ENCODE results near the gene RALGAPB. TPM values are rescaled to one million over a fixed set of nuclear protein-coding genes. Genes with fewer than 3 reads are reported as not detected.
A peak's percentile ranks its signal among the peaks of the same experiment; 100 is the strongest.

Gene RALGAPB
- 10 to 100 TPM; 49.9 to 64.7 TPM for total RNA-seq
- 52.6 TPM for polyA plus RNA-seq (ENCODE audit: insufficient read depth, low read depth, low replicate concordance)
- long read RNA-seq, donor 1, partial matches to known transcripts: 5 of 5 reads
- long read RNA-seq, donor 1, other reads (novel, unspliced or antisense): 0 of 5 reads
- long read RNA-seq, donor 2: 0 reads

GRCh38 chr20:38472513-38473366 lies at the start of gene RALGAPB:
Gene RALGAPB (plus strand): TSS chr20:38472843. CDS start chr20:38488433, 15,590 bp downstream.
- TF ChIP-seq CTCF (IDR thresholded peaks at IDR 0.05) (peak in 2 of 3 experiments; percentile 27 to 28), POLR2A (IDR thresholded peaks at IDR 0.05) (no peak)
- intact Hi-C loops (cut with DNase I; ENCODE audit: low total_unique reads): no loop called here
- 0% methylated on average over 7 to 53 of the region's 81 CpGs for WGBS, 2 donors

GRCh38 chr20:38423541-38423940 lies 49.1 kb upstream of the RALGAPB start:
- H3K4me3 ChIP-seq: no peak overlapping the region
- no peaks in the 10 kb centered on the region for H3K9me3 ChIP-seq
- WGBS, 2 donors: 84% methylated on average over 4 of the region's 4 CpGs
- TF ChIP-seq POLR2A (IDR thresholded peaks at IDR 0.05): no peak
- no peak for TF ChIP-seq CTCF (IDR thresholded peaks at IDR 0.05)
- DNase-seq: no peak
- H3K4me1 ChIP-seq: no peaks in the 10 kb centered on the region
- no peaks in the 10 kb centered on the region for H3K36me3 ChIP-seq (ENCODE audit: low read depth, missing control alignments)
- no peaks in the 10 kb centered on the region for H3K27me3 ChIP-seq
- H3K27ac ChIP-seq: no peak overlapping the region
- intact Hi-C loops (cut with DNase I; ENCODE audit: low total_unique reads): no loop called here

More at GRCh38 chr20:38472513-38473366, at the start of gene RALGAPB:
- no peaks in the 10 kb centered on the region for H3K9me3 ChIP-seq
- DNase-seq: peak; percentile 99
- H3K4me3 ChIP-seq: peak within 1 kb of the TSS; percentile 68 to 95
- peaks cover 26% of the 10 kb centered on the region for H3K4me1 ChIP-seq
- H3K27ac ChIP-seq: peak within 1 kb of the TSS; percentile 75 to 90
- no peaks in the 10 kb centered on the region for H3K36me3 ChIP-seq (ENCODE audit: low read depth, missing control alignments)
- no peaks in the 10 kb centered on the region for H3K27me3 ChIP-seq

GRCh38 chr20:38424401-38424800 lies 48.2 kb upstream of the RALGAPB start:
- intact Hi-C loops (cut with DNase I; ENCODE audit: low total_unique reads): no loop called here
- no peaks in the 10 kb centered on the region for H3K36me3 ChIP-seq (ENCODE audit: low read depth, missing control alignments)
- WGBS, 2 donors: 100% methylated on average over 1 of the region's 1 CpG
- no peak for DNase-seq
- no peaks in the 10 kb centered on the region for H3K27me3 ChIP-seq
- H3K9me3 ChIP-seq: no peaks in the 10 kb centered on the region
- no peak overlapping the region for H3K4me3 ChIP-seq
- no peak for TF ChIP-seq CTCF (IDR thresholded peaks at IDR 0.05)
- TF ChIP-seq POLR2A (IDR thresholded peaks at IDR 0.05): no peak
- no peaks in the 10 kb centered on the region for H3K4me1 ChIP-seq
- H3K27ac ChIP-seq: no peak overlapping the region

- no peak for DNase-seq
- WGBS, 2 donors: 77 to 79% methylated on average over 14 to 15 of the region's 15 CpGs
Observed at GRCh38 chr20:38426006-38426897, 46.4 kb upstream of the RALGAPB start.

More at GRCh38 chr20:38426006-38426897, 46.4 kb upstream of the RALGAPB start:
- Histone ChIP-seq H3K4me3 (no peak overlapping the region), H3K4me1 (no peaks in the 10 kb centered on the region), H3K9me3 (no peaks in the 10 kb centered on the region), H3K27ac (no peak overlapping the region), H3K36me3 (ENCODE audit: low read depth, missing control alignments) (no peaks in the 10 kb centered on the region), H3K27me3 (no peaks in the 10 kb centered on the region)
- intact Hi-C loops (cut with DNase I; ENCODE audit: low total_unique reads): no loop called here
- TF ChIP-seq CTCF (IDR thresholded peaks at IDR 0.05) (no peak), POLR2A (IDR thresholded peaks at IDR 0.05) (no peak)

Measured in testis (tissue), 5 donors.